K562 (cell line): ENCODE measurements around the gene PTPN13.

ENCODE experiments used
- CBFB ChIP-seq: sonication (generic); formaldehyde crosslinking; IDR thresholded peaks from 2 replicates; pipeline ENCODE4 v1.4.0; 2020; ENCODE audit warnings: mild to moderate bottlenecking, missing genetic modification reagents
- COPS2 ChIP-seq: fragments of 450-650 bp; conservative IDR thresholded peaks from 2 replicates; pipeline ENCODE4 v1.6.1; 2016; ENCODE audit warnings: mild to moderate bottlenecking, moderate library complexity
- CTCF ChIP-seq, 3 experiments: IDR thresholded peaks in 2 of 3; conservative IDR thresholded peaks in 1 of 3; 2 replicates each; pipeline ENCODE4 v1.5.1; 2011 to 2012; ENCODE audit warnings: low read length in 3 of 3, mild to moderate bottlenecking in 3 of 3, control low read depth in 2 of 3, improper control_type of control experiment in 1 of 3, inconsistent platforms in 1 of 3, low read depth in 1 of 3, mixed read lengths in 1 of 3, moderate library complexity in 1 of 3; ENCODE audit not compliant: insufficient read depth in 2 of 3
- FOXJ3 ChIP-seq: sonication (generic); formaldehyde crosslinking; IDR thresholded peaks from 2 replicates; pipeline ENCODE4 v1.4.0; 2020; ENCODE audit warnings: mild to moderate bottlenecking, missing genetic modification reagents
- MAX ChIP-seq: sonication (generic); formaldehyde crosslinking; IDR thresholded peaks from 2 replicates; pipeline ENCODE4 v1.9.0; 2022; ENCODE audit warnings: mild to moderate bottlenecking, missing genetic modification reagents
- MEF2D ChIP-seq: conservative IDR thresholded peaks from 2 replicates; pipeline ENCODE4 v1.6.1; 2016; ENCODE audit warnings: low read depth, missing genetic modification characterization, missing compliant biosample characterization
- MLLT1 ChIP-seq, 2 experiments: fragments of 450-650 bp; IDR thresholded peaks; 2 replicates each; pipeline ENCODE4 v1.6.1; 2016
- RCOR1 ChIP-seq, 2 experiments: IDR thresholded peaks; 2 replicates each; pipeline ENCODE4 v1.6.1; 2012; ENCODE audit warnings: low read depth in 2 of 2, low read length in 2 of 2, borderline replicate concordance in 1 of 2, improper control_type of control experiment in 1 of 2
- RREB1 ChIP-seq: fragments of 250-450 bp; sonication (Bioruptor Pico); IDR thresholded peaks from 2 replicates; pipeline ENCODE4 v1.4.0; 2020
- ZNF263 ChIP-seq: sonication (generic); formaldehyde crosslinking; IDR thresholded peaks from 2 replicates; pipeline ENCODE4 v1.8.0; 2022; ENCODE audit warnings: mild to moderate bottlenecking, missing genetic modification reagents, borderline replicate concordance
- ZNF764 ChIP-seq: fragments of 250-450 bp; sonication (Bioruptor Pico); IDR thresholded peaks from 2 replicates; pipeline ENCODE4 v1.4.0; 2020; ENCODE audit warnings: low read depth, mild to moderate bottlenecking, moderate library complexity

GRCh38 chr4:86856896-86857295 lies 262.8 kb downstream of the PTPN13 start:
- no peak for TF ChIP-seq MAX
- TF ChIP-seq RREB1 (CRISPR knock-in tag): no peak
- TF ChIP-seq MEF2D (tag): no peak
- TF ChIP-seq FOXJ3: no peak
- no peak for TF ChIP-seq ZNF764 (CRISPR knock-in tag)
- TF ChIP-seq COPS2: no peak
- no peak for TF ChIP-seq MLLT1 (IDR thresholded peaks at IDR 0.05)
- TF ChIP-seq ZNF263 (CRISPR knock-in tag): no peak
- no peak for TF ChIP-seq CTCF (IDR thresholded peaks at IDR 0.05 in 2 of 3, conservative IDR thresholded peaks at IDR 0.05 in 1 of 3; ENCODE audit: insufficient read depth in 2 of 3, low read depth in 1 of 3, low read length in 3 of 3)
- TF ChIP-seq RCOR1 (IDR thresholded peaks at IDR 0.05; ENCODE audit: borderline replicate concordance in 1 of 2, low read depth in 2 of 2, low read length in 2 of 2): no peak
- TF ChIP-seq CBFB (CRISPR knock-in tag): no peak
